NB4 (cell line): ENCODE measurements around the gene BOK.

Experiments
- POLR2A ChIP-seq: IDR thresholded peaks from 2 replicates; pipeline ENCODE4 v1.6.1; 2011; ENCODE audit warnings: mild to moderate bottlenecking; ENCODE audit not compliant: insufficient read length; ENCODE audit errors: extremely low read depth
- TF ChIP-seq, protein P1 (sequence below): IDR thresholded peaks from one replicate; pipeline ENCODE4 v1.5.1; 2012; ENCODE audit warnings: low read depth, low read length

DNA sequence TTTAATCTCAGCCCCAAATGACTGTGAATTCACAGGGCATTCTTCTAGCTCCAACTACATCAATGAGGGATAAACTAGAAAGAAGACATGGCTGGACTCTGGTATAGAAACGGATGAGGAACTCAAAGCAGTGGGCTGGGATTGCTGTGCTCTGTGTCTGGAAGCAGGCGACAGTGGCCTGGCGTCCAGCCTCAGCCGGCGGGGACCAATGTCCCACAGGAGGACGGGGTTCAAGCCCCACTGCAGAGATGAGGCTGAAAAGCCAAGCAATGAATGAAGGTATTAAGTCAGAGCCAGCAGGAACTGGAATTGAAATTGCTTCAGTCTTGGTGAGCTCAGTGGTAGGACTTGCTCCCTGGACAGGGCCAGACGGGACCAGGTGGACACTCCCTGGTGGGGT is 24.3 kb upstream of the BOK start:
- TF ChIP-seq, protein P1, sequence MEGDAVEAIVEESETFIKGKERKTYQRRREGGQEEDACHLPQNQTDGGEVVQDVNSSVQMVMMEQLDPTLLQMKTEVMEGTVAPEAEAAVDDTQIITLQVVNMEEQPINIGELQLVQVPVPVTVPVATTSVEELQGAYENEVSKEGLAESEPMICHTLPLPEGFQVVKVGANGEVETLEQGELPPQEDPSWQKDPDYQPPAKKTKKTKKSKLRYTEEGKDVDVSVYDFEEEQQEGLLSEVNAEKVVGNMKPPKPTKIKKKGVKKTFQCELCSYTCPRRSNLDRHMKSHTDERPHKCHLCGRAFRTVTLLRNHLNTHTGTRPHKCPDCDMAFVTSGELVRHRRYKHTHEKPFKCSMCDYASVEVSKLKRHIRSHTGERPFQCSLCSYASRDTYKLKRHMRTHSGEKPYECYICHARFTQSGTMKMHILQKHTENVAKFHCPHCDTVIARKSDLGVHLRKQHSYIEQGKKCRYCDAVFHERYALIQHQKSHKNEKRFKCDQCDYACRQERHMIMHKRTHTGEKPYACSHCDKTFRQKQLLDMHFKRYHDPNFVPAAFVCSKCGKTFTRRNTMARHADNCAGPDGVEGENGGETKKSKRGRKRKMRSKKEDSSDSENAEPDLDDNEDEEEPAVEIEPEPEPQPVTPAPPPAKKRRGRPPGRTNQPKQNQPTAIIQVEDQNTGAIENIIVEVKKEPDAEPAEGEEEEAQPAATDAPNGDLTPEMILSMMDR: no peak
- no peak for TF ChIP-seq POLR2A
